Esophagus squamous epithelium (tissue), 4 donors: ENCODE data around the gene UBE2C.
"Not testable (repeated sequence)": the region's sequence is repeated elsewhere in the genome, so short reads cannot be mapped to it uniquely, and the experiment has no call there.

Experiments
- CTCF ChIP-seq, 6 experiments: fragments of 450-650 bp in 4 of 6; fragments of 200-600 bp in 2 of 6; sonication (generic) in 2 of 6; IDR thresholded peaks; one replicate each; pipeline ENCODE4 v1.5.1; 2016 to 2019; ENCODE audit warnings: antibody characterized with exemption in 6 of 6, mild to moderate bottlenecking in 4 of 6, moderate library complexity in 4 of 6
- POLR2A ChIP-seq, 4 donors: fragments of 450-650 bp; IDR thresholded peaks; one replicate each; pipeline ENCODE4 v1.6.1; 2017; ENCODE audit warnings: antibody characterized with exemption in 4 of 4, mild to moderate bottlenecking in 4 of 4, moderate library complexity in 3 of 4

- TF ChIP-seq CTCF, POLR2A (IDR thresholded peaks at IDR 0.05): not testable (repeated sequence)
These were observed 14.9 kb upstream of the UBE2C start for GRCh38 chr20:45797510-45797909.
